Neuronal stem cell (in vitro differentiated cells): ENCODE data around the gene CD84.

ENCODE experiments used
- DNase-seq: peaks from one replicate; pipeline ENCODE4 v3.0.0-alpha.2; 2013; ENCODE audit warnings: low spot score
- H2AFZ ChIP-seq: one replicate; pipeline ENCODE4 v1.6.1; 2013; ENCODE audit warnings: mild to moderate bottlenecking, low read length, inconsistent platforms
- H2AK5ac ChIP-seq: 2 replicates; pipeline ENCODE4 v1.6.1; 2013; ENCODE audit warnings: low read depth, mild to moderate bottlenecking, inconsistent platforms, low read length, moderate library complexity, mixed read lengths
- H2BK120ac ChIP-seq: 2 replicates; pipeline ENCODE4 v1.6.1; 2013; ENCODE audit warnings: low read depth, mild to moderate bottlenecking, inconsistent platforms, low read length, moderate library complexity, mixed read lengths
- H2BK12ac ChIP-seq: one replicate; pipeline ENCODE4 v1.6.1; 2013; ENCODE audit warnings: low read length, inconsistent platforms
- H2BK15ac ChIP-seq: 2 replicates; pipeline ENCODE4 v1.6.1; 2013; ENCODE audit warnings: mild to moderate bottlenecking, low read length, inconsistent platforms, mixed read lengths
- H2BK5ac ChIP-seq: one replicate; pipeline ENCODE4 v1.6.1; 2013; ENCODE audit warnings: inconsistent platforms, mild to moderate bottlenecking, low read length, moderate library complexity
- H3K14ac ChIP-seq: one replicate; pipeline ENCODE4 v1.6.1; 2013; ENCODE audit warnings: low read length, inconsistent platforms
- H3K18ac ChIP-seq: 2 replicates; pipeline ENCODE4 v1.6.1; 2013; ENCODE audit warnings: low read length, inconsistent platforms
- H3K23ac ChIP-seq: 2 replicates; pipeline ENCODE4 v1.6.1; 2013; ENCODE audit warnings: low read depth, mild to moderate bottlenecking, mixed read lengths, low read length, inconsistent platforms; ENCODE audit not compliant: poor library complexity
- H3K27ac ChIP-seq: replicated peaks from 3 replicates; pipeline ENCODE4 v1.5.1; 2013; ENCODE audit warnings: low read length, inconsistent platforms
- H3K27me3 ChIP-seq, 3 experiments: 2 replicates each; pipeline ENCODE4 v1.6.1; 2013; ENCODE audit warnings: low read length in 3 of 3, mild to moderate bottlenecking in 2 of 3, inconsistent platforms in 1 of 3, low read depth in 1 of 3, mixed read lengths in 1 of 3, moderate library complexity in 1 of 3; ENCODE audit not compliant: control insufficient read depth in 3 of 3, insufficient read depth in 3 of 3
- H3K36me3 ChIP-seq, 2 donors: replicated peaks in 1 of 2; 2 replicates each; pipeline ENCODE4 v1.6.1; 2013; ENCODE audit warnings: low read length in 2 of 2; ENCODE audit not compliant: control insufficient read depth in 2 of 2, insufficient read depth in 2 of 2
- H3K4ac ChIP-seq: 2 replicates; pipeline ENCODE4 v1.6.1; 2013; ENCODE audit warnings: inconsistent platforms, mild to moderate bottlenecking, low read length, moderate library complexity
- H3K4me1 ChIP-seq, 2 donors: 1 replicate in 1 of 2; 2 replicates in 1 of 2; pipeline ENCODE4 v1.6.1; 2013; ENCODE audit warnings: low read length in 2 of 2, low read depth in 1 of 2; ENCODE audit not compliant: control insufficient read depth in 2 of 2, insufficient read depth in 1 of 2
- H3K4me2 ChIP-seq: one replicate; pipeline ENCODE4 v1.6.1; 2013; ENCODE audit warnings: mild to moderate bottlenecking, low read length, inconsistent platforms; ENCODE audit not compliant: insufficient read depth, poor library complexity, severe bottlenecking
- H3K4me3 ChIP-seq, 2 donors: 2 replicates each; pipeline ENCODE4 v1.5.1; 2013; ENCODE audit warnings: low read length in 2 of 2, mild to moderate bottlenecking in 2 of 2, inconsistent platforms in 1 of 2, moderate library complexity in 1 of 2
- H3K79me1 ChIP-seq: one replicate; pipeline ENCODE4 v1.6.1; 2013; ENCODE audit warnings: low read depth, mild to moderate bottlenecking, inconsistent platforms, low read length, moderate library complexity
- H3K9ac ChIP-seq: one replicate; pipeline ENCODE4 v1.6.1; 2013; ENCODE audit warnings: mild to moderate bottlenecking, low read depth, low read length, inconsistent platforms; ENCODE audit not compliant: poor library complexity
- H3K9me3 ChIP-seq, 2 donors: replicated peaks in 1 of 2; 2 replicates each; pipeline versions ENCODE3 to v1.6.1; 2013; ENCODE audit warnings: low read length in 2 of 2, mild to moderate bottlenecking in 2 of 2, inconsistent platforms in 1 of 2, low read depth in 1 of 2, mixed read lengths in 1 of 2, moderate library complexity in 1 of 2; ENCODE audit not compliant: control insufficient read depth in 2 of 2, insufficient read depth in 1 of 2
- H4K8ac ChIP-seq: one replicate; pipeline ENCODE4 v1.6.1; 2013; ENCODE audit warnings: low read depth, mild to moderate bottlenecking, inconsistent platforms, low read length, moderate library complexity
- H4K91ac ChIP-seq: one replicate; pipeline ENCODE4 v1.6.1; 2013; ENCODE audit warnings: low read length, low read depth, mild to moderate bottlenecking, inconsistent platforms; ENCODE audit not compliant: poor library complexity
- WGBS, 2 donors: extraction: QIAGEN DNeasy Blood & Tissue Kit; methylation state at CpG; one replicate each; pipeline ENCODE4 v1.1.7; 2013; ENCODE audit warnings: missing lambda C conversion rate in 2 of 2, mixed read lengths in 1 of 2; ENCODE audit not compliant: insufficient read length in 2 of 2, insufficient replicate concordance in 1 of 2; ENCODE audit errors: extremely low coverage in 2 of 2; 5-methylcytosine and 5-hydroxymethylcytosine counted together

CD84 gene

DNA sequence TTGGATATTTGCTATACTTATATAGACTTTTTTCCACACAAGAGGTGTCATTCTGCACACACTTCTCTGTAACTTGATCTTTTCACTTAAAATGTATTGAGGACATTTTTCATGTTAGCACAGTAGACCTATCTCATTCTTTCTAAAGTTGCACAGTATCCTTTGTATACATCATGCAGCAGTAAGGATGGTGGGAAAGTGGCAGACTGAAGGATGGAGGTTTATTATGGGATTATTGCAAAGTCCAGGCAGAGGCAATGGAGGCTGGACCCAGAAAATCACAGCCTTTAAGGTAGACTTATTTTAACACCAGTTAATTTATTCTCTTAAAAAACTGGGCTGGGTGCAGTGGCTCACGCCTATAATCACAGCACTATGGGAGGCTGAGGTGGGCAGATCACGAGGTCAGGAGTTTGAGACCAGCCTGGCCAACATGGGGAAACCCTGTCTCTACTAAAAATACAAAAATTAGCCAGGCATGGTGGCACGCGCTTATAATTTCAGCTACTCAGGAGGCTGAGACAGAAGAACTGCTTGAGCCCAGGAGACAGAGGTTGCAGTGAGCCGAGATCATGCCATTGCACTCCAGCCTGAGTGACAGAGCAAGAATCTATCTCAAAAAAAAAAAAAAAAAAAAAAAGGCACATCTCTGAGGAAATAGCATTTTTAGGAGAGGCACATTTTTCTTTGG, 41.8 kb upstream of the CD84 start:
- no peak for DNase-seq
- H3K9ac ChIP-seq = no peak overlapping the region
- H3K79me1 ChIP-seq = no peaks in the 10 kb centered on the region
- no peaks in the 10 kb centered on the region for H3K27me3 ChIP-seq
- H3K4me2 ChIP-seq = no peak overlapping the region
- H2AFZ ChIP-seq = no peak overlapping the region
- no peak overlapping the region for H3K4me3 ChIP-seq
- no peak overlapping the region for H2BK120ac ChIP-seq
- H2AK5ac ChIP-seq = no peak overlapping the region
- H3K18ac ChIP-seq = no peak overlapping the region
- H2BK12ac ChIP-seq = no peak overlapping the region
- no peak overlapping the region for H4K91ac ChIP-seq
- no peaks in the 10 kb centered on the region for H3K36me3 ChIP-seq
- no peak overlapping the region for H3K14ac ChIP-seq
- no peak overlapping the region for H2BK15ac ChIP-seq
- H3K23ac ChIP-seq = no peak overlapping the region
- WGBS, 2 donors = no CpG with 5 or more reads among the region's 5 CpGs
- H3K9me3 ChIP-seq = no peaks in the 10 kb centered on the region
- H4K8ac ChIP-seq = no peak overlapping the region
- no peak overlapping the region for H2BK5ac ChIP-seq
- no peak overlapping the region for H3K4ac ChIP-seq
- no peak overlapping the region for H3K27ac ChIP-seq
- no peaks in the 10 kb centered on the region for H3K4me1 ChIP-seq

DNA sequence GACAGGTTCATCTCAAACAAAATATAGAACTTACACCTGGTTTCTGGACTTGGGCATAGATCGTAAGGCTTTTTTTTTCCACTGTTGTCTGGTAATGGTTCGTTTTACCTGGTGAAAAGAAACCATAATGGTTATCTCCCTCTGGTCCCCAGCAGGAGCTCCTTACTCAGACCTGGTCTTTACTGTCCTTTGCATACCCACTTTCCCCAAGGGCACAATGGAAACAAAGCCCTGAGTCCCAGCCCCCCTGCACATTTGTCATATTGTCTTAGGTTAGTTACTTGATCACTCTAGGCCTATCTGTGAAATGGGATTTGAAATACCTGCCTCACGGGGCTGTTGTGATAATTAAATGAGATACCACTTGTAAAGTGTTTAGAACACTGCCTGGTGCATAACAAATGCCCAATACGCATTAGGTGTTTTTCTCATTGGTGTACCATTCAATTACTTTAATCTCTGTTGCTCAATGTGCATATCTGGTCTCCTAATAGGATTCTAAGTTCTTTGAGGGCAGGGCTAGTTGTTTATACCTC, 40.5 kb upstream of the CD84 start:
- Histone ChIP-seq H2AK5ac (no peak overlapping the region), H2BK15ac (no peak overlapping the region), H4K91ac (no peak overlapping the region), H3K27me3 (no peaks in the 10 kb centered on the region), H3K18ac (no peak overlapping the region), H3K79me1 (no peaks in the 10 kb centered on the region), H3K4ac (no peak overlapping the region), H2BK5ac (no peak overlapping the region), H3K23ac (no peak overlapping the region), H3K27ac (no peak overlapping the region), H2BK120ac (no peak overlapping the region), H3K4me2 (no peak overlapping the region), H3K4me3 (no peak overlapping the region), H3K9me3 (no peaks in the 10 kb centered on the region), H2AFZ (peak overlapping the region; percentile 73), H2BK12ac (no peak overlapping the region), H3K14ac (no peak overlapping the region), H3K36me3 (no peaks in the 10 kb centered on the region), H3K9ac (no peak overlapping the region), H3K4me1 (no peaks in the 10 kb centered on the region), H4K8ac (no peak overlapping the region)
- WGBS, 2 donors = no CpG with 5 or more reads among the region's 4 CpGs
- no peak for DNase-seq

DNA sequence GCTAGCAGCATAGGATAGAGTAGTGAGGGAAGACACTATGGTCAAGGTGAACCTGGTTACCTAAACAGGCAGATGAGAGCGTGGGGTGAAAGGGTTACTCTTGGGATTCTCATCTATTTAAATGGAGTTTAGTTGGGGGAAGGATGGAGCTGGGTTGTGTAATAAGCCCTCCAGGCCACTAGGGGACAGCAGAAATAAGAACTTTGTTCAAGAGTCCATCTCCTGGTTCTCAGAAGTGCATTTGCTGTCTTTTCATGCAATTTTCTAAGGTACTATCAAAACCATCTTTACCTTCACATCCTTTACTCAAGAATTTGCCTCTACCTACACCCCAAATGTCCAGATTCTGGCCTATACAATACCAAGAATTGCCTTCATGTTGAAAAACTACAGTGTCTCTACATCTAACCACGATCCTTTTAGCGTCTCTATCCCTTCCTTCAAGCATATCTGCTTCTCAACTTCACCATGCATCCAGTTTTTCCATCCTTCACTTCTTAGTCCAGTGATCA, 39.5 kb upstream of the CD84 start:
- no peaks in the 10 kb centered on the region for H3K79me1 ChIP-seq
- no peak overlapping the region for H2AK5ac ChIP-seq
- H3K9me3 ChIP-seq = no peaks in the 10 kb centered on the region
- no peak overlapping the region for H3K18ac ChIP-seq
- H2BK5ac ChIP-seq = no peak overlapping the region
- no peak overlapping the region for H3K4me3 ChIP-seq
- no peak overlapping the region for H3K9ac ChIP-seq
- H2BK12ac ChIP-seq = no peak overlapping the region
- H3K27me3 ChIP-seq = no peaks in the 10 kb centered on the region
- no peaks in the 10 kb centered on the region for H3K36me3 ChIP-seq
- H3K14ac ChIP-seq = no peak overlapping the region
- H3K4me2 ChIP-seq = no peak overlapping the region
- no peak overlapping the region for H2BK15ac ChIP-seq
- no peak overlapping the region for H3K4ac ChIP-seq
- DNase-seq = no peak
- no CpG with 5 or more reads among the region's 3 CpGs for WGBS, 2 donors
- H3K27ac ChIP-seq = no peak overlapping the region
- H2AFZ ChIP-seq = peak overlapping the region; percentile 73
- no peak overlapping the region for H4K91ac ChIP-seq
- no peak overlapping the region for H4K8ac ChIP-seq
- no peak overlapping the region for H3K23ac ChIP-seq
- H3K4me1 ChIP-seq = no peaks in the 10 kb centered on the region
- no peak overlapping the region for H2BK120ac ChIP-seq

DNA sequence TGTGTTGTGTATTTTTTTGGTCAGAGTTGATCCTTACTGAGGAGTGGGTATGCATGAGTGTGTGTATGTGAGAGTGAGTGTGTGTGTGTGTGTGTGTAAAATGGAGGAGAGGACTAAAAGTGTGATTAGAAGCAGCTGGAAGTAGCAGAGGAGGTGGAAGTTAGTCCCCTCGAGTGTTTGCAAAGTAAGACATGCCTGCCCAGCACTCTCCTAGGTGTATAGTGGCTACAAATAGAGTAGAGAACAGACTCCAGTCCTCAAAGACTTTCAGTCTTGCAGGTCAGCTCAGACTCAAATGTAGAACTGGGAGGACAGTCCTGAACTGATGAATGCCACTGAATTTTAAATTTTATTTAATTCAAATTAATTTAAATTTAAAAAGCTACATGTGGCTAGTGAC, 39.0 kb upstream of the CD84 start:
- H4K8ac ChIP-seq = no peak overlapping the region
- H3K9ac ChIP-seq = no peak overlapping the region
- no peak overlapping the region for H4K91ac ChIP-seq
- no peak overlapping the region for H2AFZ ChIP-seq
- WGBS, 2 donors = no CpG with 5 or more reads among the region's 1 CpG
- H3K18ac ChIP-seq = no peak overlapping the region
- no peak overlapping the region for H3K23ac ChIP-seq
- H3K4me2 ChIP-seq = no peak overlapping the region
- H3K9me3 ChIP-seq = no peaks in the 10 kb centered on the region
- H3K4me1 ChIP-seq = no peaks in the 10 kb centered on the region
- H3K27me3 ChIP-seq = no peaks in the 10 kb centered on the region
- DNase-seq = no peak
- H3K4me3 ChIP-seq = no peak overlapping the region
- no peak overlapping the region for H2BK12ac ChIP-seq
- H3K79me1 ChIP-seq = no peaks in the 10 kb centered on the region
- H3K4ac ChIP-seq = no peak overlapping the region
- no peak overlapping the region for H3K14ac ChIP-seq
- H2BK120ac ChIP-seq = no peak overlapping the region
- H3K27ac ChIP-seq = no peak overlapping the region
- H2BK15ac ChIP-seq = no peak overlapping the region
- no peak overlapping the region for H2AK5ac ChIP-seq
- H2BK5ac ChIP-seq = no peak overlapping the region
- H3K36me3 ChIP-seq = no peaks in the 10 kb centered on the region
